Activated naive CD4-positive, alpha-beta T cell (primary cell): ENCODE results near the gene GALNT14.

Experiments
- DNase-seq, 4 experiments: peaks; one replicate each; lab custom pipeline; 2025; lab: John Stamatoyannopoulos, UW

Gene GALNT14

DNA sequence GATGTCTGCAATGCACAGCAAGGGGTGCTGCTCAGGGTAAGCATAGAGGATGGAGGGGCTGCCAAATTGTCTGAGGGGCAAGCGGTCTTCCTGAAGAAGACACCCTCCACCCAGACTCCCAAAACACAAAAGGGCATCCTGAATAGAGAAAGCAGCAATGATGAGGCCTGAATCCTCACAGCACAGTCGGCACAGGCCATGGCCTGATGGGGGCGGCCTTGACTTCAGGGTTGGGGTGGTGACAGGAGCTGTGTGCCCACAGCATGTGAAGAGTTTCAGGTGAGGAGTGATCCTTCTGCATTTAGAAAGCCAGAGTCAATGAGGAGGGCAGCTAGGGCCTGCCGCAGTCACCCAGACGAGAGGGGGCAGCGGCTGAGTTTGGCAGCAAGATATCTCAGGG is 159.4 kb downstream of the GALNT14 start:
- DNase-seq, result no peak

DNA sequence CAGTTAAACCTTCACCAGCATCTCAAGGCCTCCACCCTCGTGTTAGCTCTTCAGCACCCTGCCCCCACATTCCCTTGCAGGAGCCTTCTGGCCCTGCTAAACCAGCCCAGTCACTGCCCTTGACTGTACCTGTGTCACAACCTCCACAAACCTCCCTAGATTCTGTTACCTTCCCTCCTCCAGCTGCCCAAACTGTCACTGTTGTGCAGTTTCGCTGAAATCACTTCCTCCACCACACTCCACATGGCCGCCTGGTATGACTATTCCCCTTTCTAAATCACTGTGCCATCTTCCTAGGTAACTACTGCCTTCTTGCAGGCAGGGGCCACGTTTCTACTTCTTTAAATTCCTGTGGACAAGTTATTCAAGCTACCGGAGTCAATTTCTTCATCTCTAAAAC is 160.2 kb downstream of the GALNT14 start:
- DNase-seq, result no peak

DNA sequence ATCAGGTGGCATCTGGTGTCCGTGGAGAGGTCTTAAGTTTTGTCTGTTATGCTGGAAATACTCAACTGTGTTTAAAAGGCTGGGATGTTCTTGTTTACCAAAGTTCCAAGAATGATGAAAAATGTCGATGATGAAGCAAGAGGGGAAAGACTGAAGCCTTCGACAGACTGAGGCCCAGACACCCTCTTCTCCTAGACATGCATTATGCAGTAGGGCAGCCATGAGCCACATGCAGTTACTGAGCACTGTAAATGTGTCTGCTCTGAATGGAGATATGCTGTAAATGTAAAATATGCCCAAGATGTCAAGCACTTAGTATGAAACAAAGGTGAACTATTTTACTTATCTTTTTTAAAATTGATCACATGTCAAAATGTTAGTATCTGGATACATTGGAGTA is 163.1 kb downstream of the GALNT14 start:
- no peak for DNase-seq

DNA sequence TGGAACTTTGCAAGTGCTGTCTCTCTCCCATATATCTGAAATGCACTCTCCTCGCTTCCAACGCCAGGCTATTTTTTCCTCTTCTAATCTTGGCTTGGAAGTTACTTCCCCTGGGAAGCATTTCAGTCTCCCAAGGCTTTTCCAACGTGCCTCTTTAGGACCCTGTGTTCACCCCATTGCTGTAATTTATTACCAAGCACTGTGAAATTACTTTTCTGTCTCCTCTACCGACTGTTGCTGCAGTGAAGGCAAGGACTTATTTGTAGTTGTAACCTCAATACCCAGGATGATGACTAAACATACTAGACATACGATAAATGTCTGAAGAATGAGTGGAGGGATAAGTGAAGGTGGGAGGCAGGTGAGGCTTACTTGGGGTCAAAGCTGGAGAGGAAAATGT is 163.7 kb downstream of the GALNT14 start:
- no peak for DNase-seq

DNA sequence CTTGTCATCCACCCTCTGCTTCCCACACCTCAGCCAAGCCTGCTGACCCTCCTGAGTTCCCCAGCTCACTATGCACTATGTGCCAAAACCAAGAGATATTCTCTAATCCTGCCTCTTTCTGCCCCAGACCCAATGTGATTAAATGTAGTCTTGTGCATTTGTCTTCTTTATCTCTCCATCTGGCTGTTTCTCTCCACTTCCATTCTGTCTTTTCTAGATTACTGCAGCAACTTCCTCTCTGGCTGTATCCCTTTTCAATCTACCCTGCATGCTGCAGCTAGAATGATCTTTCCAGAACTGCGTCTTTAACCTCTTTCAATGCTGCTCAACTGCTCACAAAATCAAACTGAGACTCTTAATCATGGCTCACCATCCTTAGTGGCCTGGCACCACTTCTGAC is 164.1 kb downstream of the GALNT14 start:
- no peak for DNase-seq

DNA sequence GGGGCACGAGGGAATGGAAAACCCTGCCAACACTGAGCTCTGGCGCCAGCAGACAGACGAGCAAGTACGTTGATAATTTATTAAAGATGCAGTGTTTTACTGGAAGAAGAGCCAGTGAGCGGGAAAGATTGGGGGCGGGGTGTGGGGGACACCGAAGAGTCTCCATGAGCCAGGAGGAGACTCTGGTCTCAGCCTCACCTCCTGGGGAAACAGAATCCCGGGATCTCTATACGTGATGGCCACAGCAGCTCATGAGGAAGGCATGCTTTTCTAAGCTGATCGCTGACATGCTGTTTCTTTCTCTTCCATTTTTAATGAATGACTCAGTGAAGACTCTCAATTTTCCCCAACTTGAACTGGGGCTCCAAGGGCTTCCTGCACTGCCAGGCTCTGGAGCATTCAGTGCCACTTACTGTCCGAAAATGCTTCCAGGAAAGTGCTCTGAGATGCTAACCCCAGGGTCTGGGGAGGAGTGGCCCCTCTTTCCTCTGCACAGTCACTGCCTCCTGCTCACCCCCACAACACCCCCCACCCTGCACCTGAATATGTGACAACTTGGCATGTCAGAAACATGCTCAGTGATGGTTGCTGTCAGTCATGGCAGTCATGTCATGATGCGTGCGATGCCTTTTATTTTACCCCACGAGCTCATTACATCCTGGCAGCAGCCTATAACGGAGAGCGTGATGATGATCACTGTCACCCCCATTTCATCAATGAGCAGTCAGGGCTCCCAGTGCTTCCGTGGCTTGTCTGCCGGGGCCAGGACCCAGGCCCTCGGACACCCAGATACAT is 166.8 kb downstream of the GALNT14 start:
- no peak for DNase-seq

DNA sequence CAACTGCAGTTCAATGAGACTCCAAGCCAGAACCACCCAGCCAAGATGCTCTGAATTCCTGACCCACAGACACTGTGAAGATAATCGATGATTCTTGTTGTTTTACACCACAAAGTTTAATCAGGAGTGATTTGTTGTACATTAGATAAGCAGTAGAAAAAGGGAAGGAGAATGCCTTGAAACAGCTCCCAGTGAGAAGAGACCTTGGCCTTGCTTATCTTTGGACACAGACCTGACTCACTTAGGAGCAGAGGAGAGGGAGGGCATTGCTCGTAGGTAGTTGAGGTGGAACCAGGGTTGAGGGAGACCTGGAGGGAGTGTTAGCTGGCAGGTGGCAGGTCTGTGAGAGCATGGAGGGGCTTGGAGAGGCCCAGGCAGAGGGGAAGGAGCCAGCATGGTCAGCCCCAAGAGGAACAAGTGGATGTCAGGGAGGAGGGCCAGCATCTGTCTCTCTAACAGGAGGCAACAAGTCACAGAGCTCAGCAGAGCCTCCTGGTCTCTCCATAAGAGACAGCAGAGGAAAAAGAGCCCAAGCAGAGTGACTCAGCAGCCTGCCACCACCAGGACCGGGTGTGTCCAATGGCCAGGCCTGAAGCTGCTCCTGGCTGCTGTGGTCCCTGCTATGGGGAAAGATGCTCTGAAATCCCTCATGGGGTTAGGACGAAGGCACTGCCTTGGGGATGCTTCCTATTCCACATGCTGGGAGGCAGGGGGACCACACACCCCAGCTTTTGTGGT is 169.4 kb downstream of the GALNT14 start:
- no peak for DNase-seq

DNA sequence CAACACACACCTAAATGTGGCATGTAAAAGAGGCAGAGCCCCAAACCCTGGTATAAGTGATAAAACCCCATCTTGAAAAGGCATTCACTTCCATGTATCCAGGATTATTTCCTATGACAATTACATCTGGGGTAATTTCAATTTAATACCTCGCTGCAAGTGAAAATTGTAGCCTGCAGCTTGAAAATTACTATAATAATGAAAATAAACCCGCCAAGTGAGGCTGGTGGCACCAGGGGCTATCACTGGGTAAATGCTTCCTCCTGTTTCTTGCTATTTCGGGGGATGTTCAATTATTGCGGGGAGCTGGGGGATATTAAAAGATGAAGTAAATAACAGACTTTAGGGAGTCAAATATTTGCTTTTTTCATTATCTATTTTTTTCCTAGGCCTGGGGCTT is 171.5 kb downstream of the GALNT14 start:
- DNase-seq, result no peak

DNA sequence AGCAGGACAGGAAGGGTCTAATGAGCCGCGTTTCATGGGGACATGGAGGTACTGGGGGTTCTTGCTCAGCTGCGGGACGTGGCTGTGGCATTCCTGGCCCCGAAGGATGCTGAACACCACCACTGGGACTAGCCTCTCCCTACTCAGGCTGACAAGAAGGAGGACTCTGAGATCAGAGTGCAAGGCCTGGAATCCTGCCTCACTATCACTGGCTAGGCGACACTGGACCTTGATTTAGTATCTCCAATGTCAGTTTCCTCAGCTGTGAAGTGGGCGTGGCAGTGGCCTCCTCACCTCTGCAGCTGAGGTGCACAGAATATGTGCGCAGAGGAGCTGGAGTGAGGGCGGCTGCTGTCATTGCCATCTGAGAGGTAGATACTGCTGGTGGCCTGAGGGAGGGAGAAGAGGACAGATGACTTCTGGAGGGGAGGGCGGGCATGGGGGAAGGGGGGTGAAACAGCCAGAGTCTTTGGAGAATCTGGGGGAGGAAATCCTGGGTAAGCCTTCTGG is 173.2 kb downstream of the GALNT14 start:
- DNase-seq, result no peak

DNA sequence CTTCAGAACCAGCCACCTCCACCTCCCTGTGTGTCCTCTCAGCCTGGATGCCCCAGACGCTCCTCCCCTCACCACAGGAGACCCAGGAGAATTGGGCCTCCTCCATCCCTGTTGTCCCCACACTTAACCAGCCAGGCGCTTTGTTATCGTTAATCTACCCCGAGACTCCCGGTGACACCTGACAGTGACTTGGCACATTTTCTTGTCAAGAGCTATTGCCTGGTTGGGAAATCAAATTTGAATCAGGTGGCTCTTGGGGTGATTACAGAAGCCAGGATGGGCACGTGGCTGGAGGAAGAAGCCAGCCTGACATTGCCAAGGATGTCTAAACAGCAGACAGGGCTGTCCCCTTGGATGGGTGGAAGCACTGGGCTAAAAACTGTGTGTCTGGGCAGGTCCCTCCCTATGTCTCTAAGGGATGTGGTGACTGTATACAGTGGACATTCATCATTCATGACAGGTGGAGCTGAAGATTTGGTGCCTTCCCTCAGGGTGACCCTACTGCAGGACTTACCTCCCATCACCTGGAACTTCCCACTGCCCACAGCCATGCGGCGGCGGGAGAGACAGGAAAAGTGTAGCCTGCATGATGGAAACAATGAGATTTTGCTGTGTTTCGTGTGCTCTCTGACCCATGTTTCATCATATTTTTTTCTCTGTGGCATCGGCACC is 173.8 kb downstream of the GALNT14 start:
- no peak for DNase-seq

DNA sequence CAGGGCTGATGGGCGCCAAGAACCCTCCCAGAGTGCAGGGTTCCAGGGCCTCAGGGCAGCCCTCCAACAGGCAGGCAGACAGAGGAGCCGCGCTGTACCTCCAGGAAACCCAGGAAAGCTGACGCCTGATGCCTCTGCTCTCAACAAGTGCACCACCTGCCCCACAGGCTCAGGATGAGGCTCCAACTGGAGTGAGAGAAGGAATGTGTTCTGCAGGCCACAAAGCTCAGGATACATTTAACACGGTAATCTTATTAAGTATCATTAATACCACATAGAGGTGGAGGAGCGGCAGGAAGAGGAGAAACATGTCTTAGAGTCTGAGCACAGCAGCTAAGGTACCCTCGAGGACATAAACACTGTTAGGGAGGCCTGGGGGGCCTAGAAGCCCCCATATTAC is 175.1 kb downstream of the GALNT14 start:
- DNase-seq, result no peak

DNA sequence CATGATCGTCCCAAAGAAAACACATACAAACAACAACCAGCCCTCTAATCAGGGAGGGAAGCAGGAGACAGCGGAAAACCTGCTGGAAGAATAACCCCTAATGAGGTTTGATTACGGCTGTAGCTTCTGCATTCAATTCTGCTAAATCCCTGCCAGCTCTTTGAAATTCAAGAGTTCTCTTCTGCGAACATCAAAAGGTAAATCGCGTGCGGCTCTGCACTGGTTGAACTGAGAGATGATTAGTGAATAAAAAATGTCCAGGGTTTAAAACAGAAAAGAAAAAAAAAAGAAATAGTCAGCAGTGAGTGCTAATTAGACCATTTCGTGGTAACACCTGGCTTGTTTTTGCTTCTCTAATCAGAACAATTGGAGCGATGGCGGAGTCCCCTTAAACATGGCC is 178.0 kb downstream of the GALNT14 start:
- no peak for DNase-seq

DNA sequence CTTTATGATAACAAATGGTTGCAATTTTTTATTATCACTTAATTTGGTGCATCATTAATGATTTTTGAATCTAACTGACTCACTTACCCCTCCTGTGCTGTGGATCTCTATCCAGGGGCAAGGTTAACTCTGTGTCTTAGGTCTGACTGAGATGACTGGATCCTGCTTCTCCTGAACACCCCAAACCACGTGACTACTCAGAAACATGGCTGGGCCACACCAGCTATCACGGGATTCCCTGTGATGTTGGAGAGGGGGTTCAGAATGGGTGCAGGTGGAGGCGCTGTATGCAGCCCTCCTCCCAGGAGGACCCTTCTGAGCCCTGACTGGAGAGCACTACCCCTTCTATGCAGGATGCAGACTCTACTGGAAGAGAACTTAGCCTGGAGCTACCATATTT is 178.6 kb downstream of the GALNT14 start:
- no peak for DNase-seq

DNA sequence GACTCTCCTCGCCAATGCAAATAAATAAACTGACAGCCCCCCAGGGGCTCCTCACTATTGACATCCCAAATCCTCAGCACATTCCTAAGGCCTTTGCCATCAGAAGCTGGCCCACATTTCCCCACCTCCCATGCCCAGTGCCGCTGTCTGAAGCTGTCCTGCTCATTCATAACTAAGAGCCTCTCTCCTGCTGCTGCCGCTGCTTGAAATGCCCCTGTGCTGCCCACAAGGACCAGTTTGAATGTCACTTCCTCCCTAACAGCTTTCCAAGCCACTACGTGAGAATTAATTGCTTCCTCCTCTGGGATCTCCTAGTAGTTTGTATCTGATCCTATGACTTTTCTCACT is 179.3 kb downstream of the GALNT14 start:
- DNase-seq, result no peak

DNA sequence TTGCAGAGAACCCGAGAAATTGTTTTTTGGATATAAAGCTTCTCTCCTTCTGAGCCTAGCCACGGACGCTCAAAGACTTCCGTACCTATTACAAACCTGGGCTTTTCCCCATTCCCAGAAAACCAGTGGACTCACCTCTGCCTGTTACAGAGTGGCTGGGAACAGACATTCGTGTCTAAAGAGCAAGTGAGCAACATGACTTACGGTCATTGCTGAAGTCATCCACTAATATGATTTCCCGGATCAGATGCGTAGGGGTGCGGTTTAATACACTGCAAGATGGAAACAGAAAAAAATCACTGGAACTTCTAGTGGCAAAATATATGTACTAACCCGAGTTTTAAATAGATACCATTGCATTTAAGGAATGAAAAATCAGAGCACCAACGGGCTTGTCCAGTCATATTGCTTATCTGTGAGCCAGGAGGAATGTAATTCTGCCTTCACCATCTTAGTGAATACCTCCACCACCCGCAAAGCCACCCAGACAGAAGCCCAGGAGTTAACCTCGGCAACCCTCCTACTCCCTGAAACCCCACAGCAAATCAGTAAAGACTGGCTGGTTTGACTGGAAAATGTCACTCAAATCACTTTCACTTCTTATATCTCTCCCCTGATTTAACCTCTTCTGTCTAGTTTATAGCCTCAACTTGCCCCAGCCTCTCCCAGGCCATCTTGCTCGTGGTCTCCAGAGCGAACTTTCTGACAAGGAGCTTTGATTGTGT is 179.9 kb downstream of the GALNT14 start:
- DNase-seq, result no peak

DNA sequence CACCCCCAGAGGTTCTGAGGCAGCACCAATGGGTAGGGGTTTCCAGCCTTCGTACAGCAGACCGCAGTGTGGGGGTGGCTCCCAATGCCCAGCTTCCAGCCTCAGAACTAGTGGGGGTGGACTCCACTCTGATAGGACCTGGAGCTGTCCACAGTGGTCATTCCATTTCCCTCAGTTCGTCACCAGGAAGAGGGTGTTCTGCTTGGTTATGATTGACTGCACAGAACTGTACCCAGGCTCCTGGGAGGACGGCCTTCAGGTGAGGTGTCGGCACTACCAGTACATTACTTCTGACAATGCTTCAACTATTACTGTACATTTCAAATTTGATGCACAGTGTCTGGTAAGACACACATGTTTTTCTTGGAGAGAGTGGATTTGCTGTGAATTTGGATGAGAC is 180.6 kb downstream of the GALNT14 start:
- DNase-seq, result no peak

DNA sequence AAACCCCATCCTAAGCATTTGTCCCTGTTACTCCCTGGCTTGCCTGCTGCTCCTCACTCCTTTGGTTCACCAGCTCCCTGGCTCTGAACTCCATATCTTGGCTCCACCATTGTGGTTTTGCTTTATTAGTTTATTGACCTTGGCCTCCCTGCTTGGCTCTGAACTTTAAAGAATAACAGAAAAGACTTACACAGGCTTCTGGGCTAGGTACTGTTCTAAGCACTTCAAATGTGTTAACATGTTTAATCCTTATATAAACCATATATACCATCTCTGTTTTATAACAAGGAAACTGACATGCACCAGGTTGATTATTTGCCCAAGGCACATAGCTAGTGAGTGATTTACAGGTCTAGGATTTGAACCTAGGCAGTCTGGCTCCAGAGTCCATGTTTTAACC is 181.2 kb downstream of the GALNT14 start:
- no peak for DNase-seq

DNA sequence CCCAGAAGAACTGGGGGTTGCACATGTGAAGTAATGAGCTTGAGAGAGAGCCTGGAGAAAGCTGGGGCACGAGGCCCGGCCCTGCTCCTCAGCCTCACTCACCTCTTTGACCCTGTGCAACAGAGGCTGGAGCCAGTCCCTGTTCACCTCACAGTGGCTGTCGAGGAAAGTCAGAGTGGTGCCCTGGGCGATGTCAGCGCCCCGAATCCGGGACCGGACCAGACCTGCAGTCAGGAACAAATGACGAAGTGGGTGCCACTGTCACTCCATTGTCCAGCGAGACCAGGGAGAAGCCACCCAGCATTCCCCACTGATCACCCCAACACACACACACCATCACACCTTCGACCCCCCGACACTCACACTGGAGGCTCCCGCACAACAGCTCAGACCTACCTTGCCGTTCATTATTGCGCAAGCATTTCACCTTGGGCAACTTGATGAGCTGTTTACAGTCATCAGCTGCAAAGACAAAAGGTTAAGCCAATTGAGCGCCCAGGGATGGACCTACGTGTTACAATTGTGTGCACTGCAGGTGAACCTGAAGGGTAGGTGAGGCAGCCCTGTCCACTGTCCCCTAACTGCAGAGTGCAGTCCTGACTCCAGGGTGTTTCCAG is 182.6 kb downstream of the GALNT14 start:
- DNase-seq, result no peak

DNA sequence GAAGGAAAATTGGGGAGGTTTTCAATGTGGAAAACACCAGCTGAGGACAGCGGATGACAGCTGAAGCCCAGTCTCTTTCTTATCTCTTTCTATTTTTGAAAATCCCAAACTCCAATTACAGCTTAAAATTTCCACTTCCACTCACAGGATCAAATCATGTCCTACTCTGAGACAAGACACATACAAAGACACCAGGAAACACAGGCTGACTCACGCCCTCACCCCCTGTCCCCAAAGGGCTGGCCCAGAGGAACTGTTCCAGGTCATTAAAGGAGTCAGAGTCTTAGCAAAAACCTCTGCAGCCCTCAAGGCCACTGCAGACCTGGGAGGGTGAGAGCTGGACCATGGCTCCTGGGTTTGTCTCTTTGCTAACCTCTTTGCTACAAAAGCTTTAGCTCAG is 187.9 kb downstream of the GALNT14 start:
- no peak for DNase-seq

DNA sequence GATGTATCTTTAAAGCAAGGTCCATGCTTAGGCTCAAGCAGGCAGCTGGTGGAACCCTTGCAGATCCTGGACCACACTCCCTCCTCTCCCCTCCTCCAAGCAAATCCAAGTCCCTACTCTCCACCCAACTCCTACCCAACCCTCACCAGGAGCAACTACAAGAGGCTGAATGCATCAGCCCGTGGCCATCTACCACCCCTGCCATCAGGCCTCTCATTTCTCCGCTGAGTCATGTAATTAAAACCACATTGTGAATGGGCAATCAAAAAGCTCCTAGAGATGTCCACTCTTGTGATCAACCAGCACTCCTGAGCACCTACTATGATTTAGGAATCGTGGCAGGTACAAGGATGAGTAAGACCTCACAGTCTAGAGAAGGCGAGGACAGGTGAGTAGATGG is 188.8 kb downstream of the GALNT14 start:
- no peak for DNase-seq

DNA sequence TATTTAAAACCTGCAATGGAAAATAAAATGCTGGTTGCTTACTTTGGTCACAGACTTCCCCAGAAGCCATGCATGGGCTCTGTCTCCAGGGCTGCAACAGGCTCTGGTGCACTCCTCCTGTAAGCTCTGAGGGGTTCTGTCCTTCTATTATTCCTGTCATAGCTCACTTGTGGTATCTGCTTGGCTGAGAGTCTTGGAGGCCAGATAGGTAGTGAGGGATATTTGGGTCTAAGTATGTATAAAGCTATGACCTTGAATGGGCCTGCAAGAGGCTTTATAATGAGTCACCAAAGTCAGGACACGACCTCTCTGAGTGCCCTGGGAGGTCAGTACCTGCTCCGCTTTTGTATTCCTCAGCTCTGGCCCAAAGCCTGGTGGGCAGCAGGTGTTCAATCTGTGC is 189.4 kb downstream of the GALNT14 start:
- DNase-seq, result no peak

DNA sequence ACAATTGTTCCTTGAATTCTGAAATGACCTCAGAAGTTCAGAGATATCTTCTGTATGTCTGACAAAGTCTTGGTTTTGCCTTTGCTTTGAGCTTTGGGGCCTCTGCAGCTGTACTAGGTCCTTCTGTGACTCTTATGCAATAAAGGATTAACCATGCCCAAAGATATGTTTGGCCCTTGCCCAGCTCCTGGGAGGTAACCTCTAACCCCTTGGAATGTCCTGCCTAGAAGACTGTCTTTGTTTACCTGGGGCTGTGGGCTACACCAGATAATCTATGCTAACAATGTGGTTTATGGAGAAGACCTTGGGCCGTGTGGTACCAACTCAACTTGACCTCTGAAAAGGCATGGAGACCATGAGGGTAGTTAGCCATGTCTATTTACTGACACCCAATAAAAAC is 190.1 kb downstream of the GALNT14 start:
- DNase-seq, result no peak
